HEK293T (cell line): ENCODE results near the gene SEMA3A.

Source experiments
- ARNT ChIP-seq: fragments of 450-650 bp; IDR thresholded peaks from 2 replicates; pipeline ENCODE4 v1.6.1; 2017; ENCODE audit warnings: mild to moderate bottlenecking
- BHLHE40 ChIP-seq: fragments of 450-650 bp; IDR thresholded peaks from 2 replicates; pipeline ENCODE4 v1.6.1; 2016; ENCODE audit warnings: mild to moderate bottlenecking, moderate library complexity, borderline replicate concordance
- CTBP1 ChIP-seq: fragments of 450-650 bp; IDR thresholded peaks from 2 replicates; pipeline ENCODE4 v1.6.1; 2016; ENCODE audit warnings: borderline replicate concordance
- ELF4 ChIP-seq: fragments of 450-650 bp; IDR thresholded peaks from 2 replicates; pipeline ENCODE4 v1.6.1; 2017; ENCODE audit warnings: antibody characterized with exemption
- FOXA1 ChIP-seq: fragments of 450-650 bp; IDR thresholded peaks from 2 replicates; pipeline ENCODE4 v1.6.1; 2016; ENCODE audit warnings: mild to moderate bottlenecking
- FOXK2 ChIP-seq: fragments of 450-650 bp; IDR thresholded peaks from 2 replicates; pipeline ENCODE4 v1.6.1; 2016; ENCODE audit warnings: mild to moderate bottlenecking
- FOXM1 ChIP-seq: fragments of 450-650 bp; IDR thresholded peaks from 2 replicates; pipeline ENCODE4 v1.6.1; 2017; ENCODE audit warnings: mild to moderate bottlenecking, borderline replicate concordance
- HDGF ChIP-seq: fragments of 450-650 bp; IDR thresholded peaks from 2 replicates; pipeline ENCODE4 v1.6.1; 2017; ENCODE audit warnings: antibody characterized with exemption, borderline replicate concordance
- LEF1 ChIP-seq: fragments of 450-650 bp; IDR thresholded peaks from 2 replicates; pipeline ENCODE4 v1.6.1; 2017; ENCODE audit warnings: mild to moderate bottlenecking, borderline replicate concordance
- NFRKB ChIP-seq: fragments of 450-650 bp; IDR thresholded peaks from 2 replicates; pipeline ENCODE4 v1.6.1; 2016; ENCODE audit warnings: mild to moderate bottlenecking, moderate library complexity
- SP1 ChIP-seq: fragments of 450-650 bp; IDR thresholded peaks from 2 replicates; pipeline ENCODE4 v1.6.1; 2017
- SUZ12 ChIP-seq: fragments of 450-650 bp; IDR thresholded peaks from 2 replicates; pipeline ENCODE4 v1.6.1; 2016; ENCODE audit warnings: mild to moderate bottlenecking
- TARDBP ChIP-seq: fragments of 450-650 bp; IDR thresholded peaks from 2 replicates; pipeline ENCODE4 v1.6.1; 2016
- TF ChIP-seq, protein P1 (sequence below): fragments of 450-650 bp; IDR thresholded peaks from 2 replicates; pipeline ENCODE4 v1.6.1; 2016

DNA sequence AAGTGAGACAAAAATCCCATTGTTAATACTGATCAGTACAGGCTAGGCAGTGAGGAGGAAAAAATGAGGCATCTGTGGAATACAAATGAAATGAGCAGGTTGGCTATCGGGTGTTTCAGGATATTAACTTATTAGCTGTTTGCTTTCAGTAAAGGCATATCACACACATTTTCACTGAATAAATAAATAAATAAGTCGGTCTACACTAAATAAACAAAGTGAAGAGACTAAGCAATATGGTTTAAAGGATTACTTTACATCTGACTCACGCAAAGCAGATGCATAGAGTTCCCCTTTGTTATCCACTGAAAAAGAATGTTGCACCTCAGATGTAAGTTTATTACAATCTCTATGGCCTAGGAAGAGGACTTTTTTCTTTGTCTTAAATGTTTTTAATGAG lies 6.3 kb upstream of the SEMA3A start:
- no peak for TF ChIP-seq SP1
- TF ChIP-seq CTBP1, result no peak
- no peak for TF ChIP-seq ARNT
- no peak for TF ChIP-seq BHLHE40
- no peak for TF ChIP-seq LEF1
- TF ChIP-seq SUZ12, result no peak
- TF ChIP-seq FOXA1, result no peak
- TF ChIP-seq FOXK2, result no peak
- TF ChIP-seq ELF4, result no peak
- TF ChIP-seq, protein P1, sequence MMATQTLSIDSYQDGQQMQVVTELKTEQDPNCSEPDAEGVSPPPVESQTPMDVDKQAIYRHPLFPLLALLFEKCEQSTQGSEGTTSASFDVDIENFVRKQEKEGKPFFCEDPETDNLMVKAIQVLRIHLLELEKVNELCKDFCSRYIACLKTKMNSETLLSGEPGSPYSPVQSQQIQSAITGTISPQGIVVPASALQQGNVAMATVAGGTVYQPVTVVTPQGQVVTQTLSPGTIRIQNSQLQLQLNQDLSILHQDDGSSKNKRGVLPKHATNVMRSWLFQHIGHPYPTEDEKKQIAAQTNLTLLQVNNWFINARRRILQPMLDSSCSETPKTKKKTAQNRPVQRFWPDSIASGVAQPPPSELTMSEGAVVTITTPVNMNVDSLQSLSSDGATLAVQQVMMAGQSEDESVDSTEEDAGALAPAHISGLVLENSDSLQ, result no peak
- no peak for TF ChIP-seq HDGF
- TF ChIP-seq NFRKB, result no peak
- TF ChIP-seq TARDBP, result no peak
- TF ChIP-seq FOXM1, result no peak
